ENCODE results near the gene CHMP2B.
A peak's percentile ranks its signal among the peaks of the same experiment; 100 is the strongest.
"Not testable (repeated sequence)": the region's sequence is repeated elsewhere in the genome, so short reads cannot be mapped to it uniquely, and the experiment has no call there.

The CHMP2B gene

DNA sequence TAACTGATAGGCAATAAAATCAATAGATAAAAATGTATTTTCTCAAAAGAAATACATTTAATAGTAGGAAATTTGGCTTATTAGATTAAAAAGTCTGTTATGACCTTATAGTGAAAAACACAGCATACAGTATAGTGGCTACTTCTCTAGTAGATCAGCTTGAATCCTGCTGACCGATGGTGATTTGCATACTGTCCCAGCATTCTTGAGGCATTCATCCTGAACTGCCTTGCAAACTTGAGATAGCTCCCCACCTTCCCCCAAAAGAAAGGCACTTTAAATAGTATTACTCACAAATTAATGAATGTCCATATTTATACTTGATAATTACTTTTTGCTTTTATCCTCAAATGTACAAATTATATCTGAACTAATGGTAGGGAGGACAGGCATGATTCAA lies 6.7 kb downstream of the CHMP2B start:
- DNase-seq (ENCODE audit: low spot score), result no peak

DNA sequence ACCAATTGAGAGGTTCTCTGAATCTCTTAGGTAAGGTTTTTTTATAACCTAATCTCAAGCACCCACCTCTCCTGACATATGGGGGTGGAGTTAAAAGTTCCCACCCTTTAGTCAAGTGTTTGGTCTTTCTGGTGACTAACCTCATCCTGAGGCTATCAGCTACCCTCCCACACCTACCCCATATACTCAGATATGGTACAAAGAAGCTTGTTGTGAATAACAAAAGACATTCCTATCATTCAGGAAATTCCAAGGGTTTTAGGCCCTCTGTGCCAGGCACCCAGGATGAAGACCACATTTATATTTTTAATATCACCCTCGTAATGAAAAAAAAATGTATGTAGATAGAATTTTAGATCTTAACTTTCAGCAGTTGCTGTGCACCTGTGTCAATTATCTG lies 9.0 kb downstream of the CHMP2B start:
- DNase-seq (ENCODE audit: low spot score), result no peak

DNA sequence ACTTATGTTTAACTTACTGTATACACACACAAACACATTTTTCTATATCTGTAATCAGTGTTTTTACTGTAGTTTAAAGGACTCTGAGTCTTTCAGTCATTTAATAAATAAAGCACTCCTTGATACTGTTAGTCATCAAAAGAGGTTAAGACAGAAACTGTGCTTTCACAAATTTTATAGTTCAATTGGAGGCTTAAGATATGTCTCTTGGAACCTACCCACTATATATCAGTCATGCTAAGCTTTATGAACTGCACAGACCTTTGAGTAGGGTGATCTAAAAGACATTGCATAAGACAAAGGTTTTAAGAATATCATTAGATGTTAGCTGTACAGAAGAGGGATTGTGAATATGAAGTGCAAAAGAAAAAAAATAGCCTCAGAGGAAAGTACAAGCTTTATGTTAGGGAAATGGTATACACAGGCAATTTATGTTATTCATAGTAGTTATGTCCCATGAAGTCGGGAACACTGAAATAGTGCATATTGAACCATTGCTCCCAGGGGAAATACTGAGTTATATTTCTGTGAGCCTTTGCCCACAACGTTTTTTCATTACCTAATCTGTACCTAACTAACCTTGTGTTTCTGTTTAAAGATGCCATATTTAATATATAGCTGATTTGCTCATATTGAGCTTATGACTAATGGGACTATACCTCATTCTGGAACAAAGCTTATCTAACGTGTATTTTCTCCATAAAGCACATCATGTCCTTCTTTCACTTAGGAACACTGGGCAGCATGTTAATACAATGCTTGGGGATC lies 19.7 kb downstream of the CHMP2B start:
- no peak for DNase-seq (ENCODE audit: low spot score)

DNA sequence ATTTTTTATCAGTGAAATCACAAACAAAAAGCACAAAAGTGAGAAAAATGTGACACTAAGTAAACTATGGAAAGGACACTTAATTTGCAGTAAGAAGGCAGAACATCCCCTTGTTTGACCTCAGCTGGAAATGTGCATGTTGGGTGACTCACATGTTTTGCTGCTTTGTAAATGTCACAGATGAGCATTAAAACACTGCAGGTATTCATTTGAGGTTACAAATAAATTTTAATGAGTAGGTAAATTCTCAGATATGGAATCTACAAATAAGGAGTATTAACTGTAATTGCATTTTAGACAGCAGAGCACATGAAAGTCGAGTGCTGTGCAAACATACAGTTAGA lies 20.3 kb downstream of the CHMP2B start:
- no peak for DNase-seq (ENCODE audit: low spot score)

DNA sequence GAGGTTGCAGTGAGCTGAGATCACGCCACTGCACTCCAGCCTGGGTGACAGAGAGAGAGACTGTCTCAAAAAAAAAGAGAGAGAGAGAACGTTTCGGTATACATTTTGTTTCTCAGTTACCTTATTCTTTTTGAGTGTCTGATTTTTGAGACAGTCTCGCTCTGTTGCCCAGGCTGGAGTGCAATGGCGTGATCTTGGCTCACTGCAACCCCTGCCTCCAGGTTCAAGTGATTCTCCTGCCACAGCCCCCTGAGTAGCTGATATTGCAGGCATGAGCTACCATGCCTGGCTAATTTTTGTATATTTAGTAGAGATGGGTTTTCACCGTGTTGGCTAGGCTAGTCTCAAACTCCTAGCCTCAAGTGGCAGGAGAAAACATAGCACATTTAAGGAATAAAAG lies 21.1 kb downstream of the CHMP2B start:
- DNase-seq (ENCODE audit: low spot score), result not testable (repeated sequence)

DNA sequence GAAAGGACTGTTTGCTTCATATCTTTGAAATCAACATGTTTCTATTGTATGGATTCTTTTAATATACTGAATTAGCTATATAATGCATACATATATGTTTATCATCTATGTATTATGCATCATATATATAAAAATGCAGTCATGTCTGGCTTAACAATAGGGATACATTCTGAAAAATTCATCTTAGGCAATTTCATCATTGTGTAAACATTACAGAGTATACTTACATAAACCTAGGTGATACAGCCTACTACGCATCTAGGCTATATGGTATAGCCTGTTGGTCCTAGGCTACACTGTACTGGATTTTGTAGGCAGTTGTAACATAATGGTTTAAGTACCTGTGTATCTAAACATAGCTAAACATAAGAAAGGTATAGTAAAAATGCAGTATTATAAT lies 21.7 kb downstream of the CHMP2B start:
- no peak for DNase-seq (ENCODE audit: low spot score)

DNA sequence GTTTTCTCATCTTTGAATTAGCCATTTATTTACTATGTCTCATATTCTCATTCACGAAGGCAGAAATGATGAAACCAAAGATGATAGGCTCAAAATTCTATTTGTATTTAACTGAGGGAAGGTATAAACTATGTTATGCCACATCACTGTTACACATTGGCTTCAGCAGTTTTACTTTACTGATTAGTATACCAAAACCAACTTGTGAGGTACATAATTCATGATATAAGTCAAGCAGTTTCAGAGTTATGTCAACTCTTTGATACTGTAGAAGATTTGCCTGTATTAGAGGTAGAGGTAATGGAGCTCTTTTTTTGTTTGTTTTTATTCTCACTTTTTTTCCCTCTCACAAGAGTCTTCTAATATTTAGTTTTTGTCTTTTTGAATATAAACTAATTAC lies 22.9 kb downstream of the CHMP2B start:
- no peak for DNase-seq (ENCODE audit: low spot score)

DNA sequence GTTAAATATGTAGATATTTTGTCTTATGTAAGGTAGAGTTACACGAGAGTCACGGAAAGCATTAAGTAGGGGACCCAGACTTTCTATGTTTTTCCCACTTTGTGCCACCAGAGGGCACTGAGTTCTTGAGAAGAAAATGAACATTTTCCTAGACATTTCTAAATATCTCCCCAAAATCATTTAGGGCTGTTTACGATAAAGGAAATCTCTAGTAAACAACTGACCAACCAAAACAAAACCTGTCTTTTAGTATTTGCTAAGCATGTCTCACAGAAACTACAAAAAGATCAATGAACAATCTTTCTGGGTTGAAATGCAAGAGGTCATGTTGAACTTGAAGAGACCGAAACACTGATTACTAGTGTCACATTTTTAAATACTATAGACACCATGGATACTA lies 33.2 kb downstream of the CHMP2B start:
- DNase-seq (ENCODE audit: low spot score), result peak; percentile 51

DNA sequence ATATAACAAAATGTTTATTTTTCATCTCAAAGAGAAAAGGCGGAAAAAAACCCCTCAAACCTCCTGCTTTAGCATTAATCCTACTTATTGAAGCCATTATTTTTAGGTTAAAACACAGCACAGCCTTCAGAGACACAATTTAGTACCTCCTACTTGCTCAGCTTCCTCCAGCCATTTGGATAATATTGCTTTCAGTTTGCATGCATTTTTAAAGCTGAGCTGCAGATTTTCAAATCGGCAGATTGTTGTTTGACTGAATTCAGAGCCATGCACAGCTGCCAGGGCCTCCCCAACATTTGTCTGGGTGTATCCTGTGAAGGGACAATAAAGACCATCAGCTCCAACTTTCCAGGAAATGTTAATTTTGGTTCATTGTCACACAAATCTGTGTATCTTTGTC lies 34.8 kb downstream of the CHMP2B start:
- no peak for DNase-seq (ENCODE audit: low spot score)

DNA sequence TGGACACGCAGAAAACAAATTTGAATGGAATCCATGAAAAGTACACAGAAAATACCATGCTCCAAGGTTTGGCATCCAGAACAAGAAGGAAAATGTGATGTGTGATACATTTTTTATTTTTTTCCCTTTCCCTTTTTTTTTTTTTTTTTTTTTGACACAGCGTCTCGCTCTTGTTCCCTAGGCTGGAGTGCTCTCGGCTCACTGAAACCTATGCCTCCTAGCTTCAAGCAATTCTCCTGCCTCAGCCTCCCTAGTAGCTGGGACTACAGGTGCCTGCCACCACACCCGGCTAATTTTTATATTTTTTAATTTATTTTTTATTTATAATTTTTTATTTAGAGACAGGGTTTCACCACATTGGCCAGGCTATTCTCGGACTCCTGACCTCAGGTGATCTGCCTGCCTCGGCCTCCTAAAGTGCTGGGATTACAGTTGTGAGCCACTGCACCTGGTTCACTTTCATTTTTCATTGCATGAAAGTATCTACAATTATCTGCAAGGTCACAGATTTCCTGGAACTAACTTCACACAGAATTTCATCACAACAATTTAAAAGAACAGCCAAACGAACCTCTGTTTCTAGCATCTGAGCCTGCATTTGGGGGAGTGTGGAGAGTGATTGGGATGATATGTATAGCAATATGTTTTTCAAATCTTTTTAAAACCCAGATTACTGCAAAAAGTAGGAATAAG lies 41.0 kb downstream of the CHMP2B start:
- DNase-seq (ENCODE audit: low spot score), result no peak

DNA sequence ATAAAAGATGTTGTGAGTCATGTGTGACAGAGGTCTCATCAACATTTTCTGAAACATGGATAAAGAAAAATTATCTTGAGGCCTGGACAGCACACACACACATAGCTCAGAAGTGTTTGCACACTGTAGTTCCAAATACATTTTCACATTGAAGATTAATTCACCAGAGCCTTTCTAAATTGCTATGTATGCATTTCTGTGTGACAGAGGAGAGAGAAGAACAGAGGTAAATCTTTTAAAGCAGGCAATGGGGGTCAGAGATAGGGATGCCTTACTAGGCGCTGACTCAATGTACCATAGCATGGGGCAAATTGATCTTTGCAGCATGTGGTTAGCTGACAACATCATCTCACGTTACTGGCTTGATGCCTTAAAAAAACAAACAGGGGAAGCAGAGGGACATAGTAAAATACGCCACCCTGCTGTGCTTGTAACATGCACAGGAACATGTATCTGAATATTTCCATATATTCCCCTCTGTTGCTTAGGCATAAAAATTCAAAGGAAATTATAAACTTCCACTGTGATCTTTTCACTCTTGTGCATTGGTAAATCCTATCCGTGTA lies 41.6 kb downstream of the CHMP2B start:
- DNase-seq (ENCODE audit: low spot score), result no peak

DNA sequence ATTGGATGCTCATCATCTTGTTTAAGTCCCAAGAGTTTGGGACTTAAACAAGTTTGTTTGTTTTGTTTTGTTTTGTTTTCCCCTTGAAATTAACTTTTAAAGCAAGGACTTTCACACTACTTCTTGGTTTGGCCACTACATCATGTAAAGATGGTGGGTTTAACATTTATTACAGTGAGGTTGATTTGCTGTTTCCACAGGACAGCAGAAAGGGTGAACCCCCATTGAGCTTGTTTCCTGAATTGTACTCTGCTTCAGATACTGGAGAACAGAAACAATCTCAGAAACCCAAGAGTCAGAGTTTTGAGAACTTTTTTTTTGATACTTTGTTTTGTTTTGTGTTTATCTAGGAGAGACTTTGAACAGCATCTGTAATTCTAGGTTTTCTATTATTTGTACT lies 42.6 kb downstream of the CHMP2B start:
- DNase-seq (ENCODE audit: low spot score), result no peak

DNA sequence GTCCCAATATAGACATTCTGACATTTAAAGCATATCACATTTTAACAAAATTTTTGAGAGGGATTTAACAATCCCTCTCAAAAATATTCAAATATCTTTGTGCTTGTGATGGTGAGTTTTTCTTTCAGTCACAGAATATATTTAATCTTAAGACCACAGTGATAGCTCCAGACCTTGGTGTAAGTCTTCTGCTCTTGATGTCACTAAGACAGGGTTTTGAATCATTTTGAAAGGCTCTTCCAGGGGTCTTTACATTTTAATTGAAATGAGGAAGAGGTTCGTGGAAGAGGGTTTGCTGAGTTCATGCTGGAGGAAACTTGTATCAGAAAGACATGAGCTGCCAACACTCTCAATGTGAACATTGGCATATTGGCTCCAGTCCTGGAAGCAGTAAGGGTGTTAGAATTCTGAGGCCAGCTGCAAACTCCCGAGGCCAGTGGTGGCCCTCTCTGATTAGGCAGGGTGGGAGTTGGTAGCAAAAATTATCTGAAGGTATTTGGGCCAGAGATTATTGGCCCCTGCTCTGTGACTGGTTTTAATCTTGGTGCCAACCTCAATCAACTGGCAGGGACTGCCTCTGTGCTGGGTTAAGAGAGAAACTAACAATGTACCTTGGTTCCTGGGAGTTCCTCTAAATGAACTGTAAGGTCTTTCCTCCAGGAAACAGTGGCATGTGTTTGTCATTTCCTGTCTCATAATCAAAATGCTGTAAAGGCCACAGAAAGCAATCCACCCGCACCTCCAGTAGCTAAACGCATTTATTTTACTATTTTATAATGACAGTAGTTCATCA lies 44.0 kb downstream of the CHMP2B start:
- no peak for DNase-seq (ENCODE audit: low spot score)

DNA sequence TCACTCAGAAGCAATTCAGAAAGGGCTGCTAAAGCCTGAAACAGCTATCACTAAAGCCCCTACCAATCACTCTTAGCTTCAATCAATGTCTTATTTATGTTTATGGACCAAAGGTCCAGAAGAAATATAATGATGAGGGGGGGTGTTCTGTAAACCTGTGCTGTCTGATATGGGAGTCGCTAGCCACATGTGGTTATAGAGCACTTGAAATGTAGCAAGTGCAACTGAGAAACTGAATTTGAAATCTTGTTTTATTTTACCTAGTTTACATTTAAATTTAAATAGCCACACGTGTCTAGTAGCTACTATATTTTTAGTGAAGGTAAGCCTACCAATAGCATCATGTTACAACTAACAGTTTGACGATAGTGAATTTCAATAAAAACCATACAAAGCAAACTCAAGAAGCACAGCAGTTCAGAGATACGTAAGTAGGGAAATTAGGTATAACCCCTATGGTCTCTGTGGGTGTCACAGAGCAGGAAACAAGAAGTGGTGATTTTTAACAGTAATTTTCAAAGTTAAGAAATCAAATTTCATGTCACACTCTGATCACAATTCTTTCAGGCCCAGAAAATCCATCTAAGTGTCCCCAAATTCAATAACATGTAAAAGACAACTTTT lies 45.7 kb downstream of the CHMP2B start:
- DNase-seq (ENCODE audit: low spot score), result no peak

DNA sequence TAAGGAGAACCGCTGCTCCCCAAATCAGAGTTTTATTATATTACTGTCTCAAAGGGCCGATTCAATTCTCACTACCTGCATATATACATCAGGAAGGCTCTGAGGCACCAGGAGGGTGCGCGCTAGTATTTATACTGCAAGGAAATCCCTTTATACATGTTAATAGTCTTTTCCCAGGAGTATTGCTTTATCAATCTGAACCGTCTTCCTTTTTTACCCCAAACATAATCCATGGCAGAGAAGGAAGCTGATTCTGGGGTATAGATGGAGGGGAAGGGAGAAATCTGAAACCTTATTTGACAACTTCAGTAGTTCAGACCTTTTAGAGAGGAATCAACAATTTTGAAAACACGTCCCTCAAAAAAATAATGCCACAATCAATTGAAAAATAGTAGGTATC lies 49.4 kb downstream of the CHMP2B start, which contains the start of gene POU1F1:
Gene POU1F1, minus strand, starts transcription at position 101 of the 400 bp plus-strand sequence. CDS start 122 bp downstream, outside the sequence.
- DNase-seq (ENCODE audit: low spot score), result no peak

DNA sequence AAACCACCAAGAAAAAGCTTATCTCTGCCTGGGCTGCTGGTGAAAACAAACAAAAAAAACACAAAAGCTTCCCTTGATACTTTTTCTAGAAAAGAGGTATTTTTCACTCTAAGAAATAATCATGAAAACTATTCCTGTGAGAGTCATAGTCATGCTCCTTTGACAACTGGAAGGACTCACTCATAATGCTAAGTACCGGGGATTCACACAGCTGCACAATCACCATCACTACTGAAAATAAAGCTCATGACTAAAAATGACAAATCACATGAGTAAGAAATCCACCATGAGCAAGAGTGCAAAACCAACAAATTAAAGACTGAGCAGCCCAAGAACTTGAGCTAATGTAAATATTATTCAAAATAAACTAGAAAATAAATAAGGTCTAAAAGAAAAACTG lies 59.9 kb downstream of the CHMP2B start:
- peak; percentile 18 for DNase-seq (ENCODE audit: low spot score)

DNA sequence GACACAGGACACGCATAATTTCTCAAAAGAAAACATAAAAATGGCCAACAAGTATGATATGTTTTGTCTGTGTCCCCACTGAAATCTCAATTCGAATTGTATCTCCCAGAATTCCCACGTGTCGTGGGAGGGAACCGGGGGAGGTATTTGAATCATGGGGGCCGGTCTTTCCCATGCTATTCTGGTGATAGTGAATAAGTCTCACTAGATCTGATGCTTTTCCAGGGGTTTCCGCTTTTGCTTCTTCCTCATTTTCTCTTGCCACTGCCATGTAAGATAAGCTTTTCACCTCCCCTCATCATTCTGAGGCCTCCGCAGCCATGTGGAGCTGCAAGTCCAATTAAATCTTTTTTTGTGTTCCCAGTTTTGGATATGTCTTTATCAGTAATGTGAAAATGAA lies 61.3 kb downstream of the CHMP2B start:
- no peak for DNase-seq (ENCODE audit: low spot score)

DNA sequence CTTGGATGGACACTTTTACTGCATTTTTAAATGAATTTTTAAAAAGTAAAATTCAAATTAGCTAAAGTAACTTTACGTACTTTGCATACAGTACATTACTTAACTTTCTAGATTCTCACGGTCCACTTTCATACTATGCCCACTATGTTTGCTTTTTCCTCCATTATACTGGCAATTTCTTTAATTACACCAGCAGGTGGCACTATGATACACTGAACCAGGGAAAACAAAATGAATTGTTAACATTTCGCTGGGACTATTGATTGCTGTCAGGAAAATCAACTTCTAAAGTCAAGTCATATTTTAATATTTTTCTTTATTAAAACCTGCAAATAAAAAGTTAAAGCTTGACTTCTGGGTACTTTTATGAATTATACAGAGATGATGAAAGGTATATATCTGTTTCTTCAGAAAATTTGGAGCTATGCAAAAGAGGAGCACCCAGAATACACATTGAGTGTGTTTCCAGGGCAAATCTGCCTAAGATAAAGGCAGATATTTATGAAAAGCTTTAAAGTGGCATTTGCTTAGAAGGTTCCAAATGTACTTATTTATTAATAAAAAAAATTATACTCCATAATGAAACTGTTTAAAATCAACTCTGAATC lies 71.1 kb downstream of the CHMP2B start:
- peak; percentile 34 for DNase-seq (ENCODE audit: low spot score)

DNA sequence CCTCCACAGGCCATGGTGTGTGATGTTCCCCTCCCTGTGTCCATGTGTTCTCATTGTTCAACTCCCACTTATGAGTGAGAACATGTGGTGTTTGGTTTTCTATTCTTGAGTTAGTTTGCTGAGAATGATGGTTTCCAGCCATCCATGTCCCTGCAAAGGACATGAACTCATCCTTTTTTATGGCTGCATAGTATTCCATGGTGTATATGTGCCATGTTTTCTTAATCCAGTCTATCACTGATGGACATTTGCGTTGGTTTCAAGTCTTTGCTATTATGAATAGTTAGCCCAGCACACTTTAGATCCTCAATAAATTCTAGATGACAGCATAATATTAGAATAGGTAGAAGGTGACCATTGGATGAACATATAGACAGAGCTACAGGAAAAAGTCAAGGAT lies 77.9 kb downstream of the CHMP2B start:
- DNase-seq (ENCODE audit: low spot score), result not testable (repeated sequence)

Data from AG20443 (cell line).